ENCODE measurements around the gene HAO2.

HAO2 gene

DNA sequence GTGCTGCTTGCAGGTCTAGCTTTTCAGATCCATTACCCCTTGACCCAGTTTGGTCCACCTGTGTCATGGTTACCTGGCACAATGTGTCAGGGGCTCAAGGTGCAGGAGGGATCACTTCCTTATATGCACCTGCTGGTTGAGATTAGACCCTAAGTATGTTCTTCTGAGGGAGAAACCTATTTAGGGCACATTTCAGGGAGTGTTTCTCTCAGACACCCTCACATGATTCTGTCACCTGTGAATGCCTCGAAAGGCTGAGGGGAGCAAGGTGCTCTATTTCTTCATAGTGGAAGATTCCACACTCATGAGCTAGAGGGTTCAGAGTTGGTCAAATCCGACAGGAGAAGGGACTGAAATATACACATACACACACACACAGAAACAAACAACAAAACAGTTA, 61.9 kb downstream of the HAO2 start:
- no peak for DNase-seq (ENCODE audit: low spot score)
- TF ChIP-seq, protein P1, sequence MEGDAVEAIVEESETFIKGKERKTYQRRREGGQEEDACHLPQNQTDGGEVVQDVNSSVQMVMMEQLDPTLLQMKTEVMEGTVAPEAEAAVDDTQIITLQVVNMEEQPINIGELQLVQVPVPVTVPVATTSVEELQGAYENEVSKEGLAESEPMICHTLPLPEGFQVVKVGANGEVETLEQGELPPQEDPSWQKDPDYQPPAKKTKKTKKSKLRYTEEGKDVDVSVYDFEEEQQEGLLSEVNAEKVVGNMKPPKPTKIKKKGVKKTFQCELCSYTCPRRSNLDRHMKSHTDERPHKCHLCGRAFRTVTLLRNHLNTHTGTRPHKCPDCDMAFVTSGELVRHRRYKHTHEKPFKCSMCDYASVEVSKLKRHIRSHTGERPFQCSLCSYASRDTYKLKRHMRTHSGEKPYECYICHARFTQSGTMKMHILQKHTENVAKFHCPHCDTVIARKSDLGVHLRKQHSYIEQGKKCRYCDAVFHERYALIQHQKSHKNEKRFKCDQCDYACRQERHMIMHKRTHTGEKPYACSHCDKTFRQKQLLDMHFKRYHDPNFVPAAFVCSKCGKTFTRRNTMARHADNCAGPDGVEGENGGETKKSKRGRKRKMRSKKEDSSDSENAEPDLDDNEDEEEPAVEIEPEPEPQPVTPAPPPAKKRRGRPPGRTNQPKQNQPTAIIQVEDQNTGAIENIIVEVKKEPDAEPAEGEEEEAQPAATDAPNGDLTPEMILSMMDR (IDR thresholded peaks at IDR 0.05; ENCODE audit: extremely low read depth, missing control alignments), result no peak

DNA sequence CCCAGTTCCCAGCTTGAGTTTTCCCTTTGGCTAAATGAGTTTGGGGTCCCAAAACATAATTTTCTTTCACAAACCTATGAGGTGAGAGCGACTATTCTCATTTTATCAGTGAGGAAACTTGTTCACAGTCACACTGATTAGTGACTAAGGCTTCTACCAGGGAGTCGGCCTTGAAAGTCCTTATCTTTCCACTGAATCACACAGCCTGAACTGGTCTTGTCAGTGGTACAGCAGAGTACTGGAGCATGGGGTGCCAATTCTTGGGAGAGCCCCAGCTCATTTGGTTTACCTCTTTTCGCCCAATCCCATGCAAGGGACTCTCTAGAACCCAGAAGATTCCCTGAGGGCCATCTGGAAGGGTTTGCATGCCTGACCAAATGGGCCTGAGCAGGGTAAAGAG, 63.3 kb downstream of the HAO2 start:
- no peak for DNase-seq (ENCODE audit: low spot score)
- TF ChIP-seq, protein P1 (IDR thresholded peaks at IDR 0.05; ENCODE audit: extremely low read depth, missing control alignments), result no peak

DNA sequence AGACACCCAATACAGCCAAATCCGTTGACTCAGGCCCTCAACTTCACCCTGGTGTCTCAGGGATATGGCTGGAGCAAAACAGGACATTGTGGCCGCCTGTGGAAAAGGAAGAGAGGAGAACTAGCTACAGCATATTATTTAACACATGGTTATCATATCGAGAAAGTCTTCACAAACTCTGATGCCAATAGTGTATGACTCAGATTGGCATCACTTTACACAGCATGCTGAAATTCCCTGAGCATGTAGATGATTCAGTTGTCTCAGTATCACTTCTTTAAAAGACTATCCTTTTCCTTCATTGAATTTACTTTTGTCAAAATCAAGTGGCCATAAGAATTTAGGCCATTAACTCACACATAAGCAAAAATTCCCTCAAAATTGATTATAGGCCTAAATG, 66.5 kb downstream of the HAO2 start:
- no peak for DNase-seq (ENCODE audit: low spot score)
- TF ChIP-seq, protein P1 (IDR thresholded peaks at IDR 0.05; ENCODE audit: extremely low read depth, missing control alignments), result no peak

DNA sequence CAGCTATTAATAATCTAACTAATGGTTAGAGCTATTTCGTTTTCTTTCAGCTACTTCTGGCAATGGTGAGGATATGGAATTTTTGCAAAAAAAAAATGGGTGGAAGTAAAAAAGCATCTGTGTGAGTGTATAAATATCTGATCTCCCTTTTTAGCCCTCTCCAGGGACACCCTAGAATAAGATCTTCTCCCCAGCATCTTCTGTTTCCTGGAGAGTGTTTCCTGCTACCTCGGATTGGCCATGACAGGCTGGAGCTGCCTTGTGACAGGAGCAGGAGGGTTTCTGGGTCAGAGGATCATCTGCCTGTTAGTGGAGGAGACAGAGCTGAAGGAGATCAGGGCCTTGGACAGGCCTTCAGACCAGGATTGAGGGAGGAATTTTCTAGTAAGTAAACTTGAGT, 70.2 kb downstream of the HAO2 start:
- TF ChIP-seq, protein P1 (IDR thresholded peaks at IDR 0.05; ENCODE audit: extremely low read depth, missing control alignments), result no peak
- DNase-seq (ENCODE audit: low spot score), result no peak

DNA sequence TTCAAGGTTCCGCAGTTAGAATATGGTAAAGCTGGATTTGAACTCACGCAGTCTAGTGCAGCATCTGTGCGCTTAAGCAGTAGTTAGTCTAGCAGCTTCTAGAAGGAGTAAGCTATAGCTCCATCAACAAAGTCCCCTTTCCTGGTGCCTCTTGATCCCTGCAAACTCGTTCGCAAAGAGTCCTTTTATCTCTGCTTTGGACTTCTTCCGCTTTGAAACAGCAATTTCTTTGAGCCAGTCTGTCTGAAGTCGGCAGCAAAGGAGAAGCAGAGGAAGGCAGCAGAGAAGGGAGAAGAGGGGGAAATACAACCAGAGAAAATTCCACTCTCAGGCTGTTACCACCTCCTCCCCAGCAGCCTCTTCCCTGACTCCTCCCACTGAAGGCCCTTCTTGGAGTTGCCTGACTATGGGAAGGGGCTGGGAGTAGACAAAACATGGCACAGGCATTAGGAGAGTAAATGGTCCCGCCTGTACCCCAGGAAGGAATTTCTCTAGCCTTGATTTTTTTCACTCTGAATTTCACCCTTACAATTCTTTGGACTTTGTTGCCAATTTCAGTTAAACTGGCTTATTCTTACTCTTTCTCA, 72.2 kb downstream of the HAO2 start:
- no peak for DNase-seq (ENCODE audit: low spot score)
- TF ChIP-seq, protein P1 (IDR thresholded peaks at IDR 0.05; ENCODE audit: extremely low read depth, missing control alignments), result no peak

DNA sequence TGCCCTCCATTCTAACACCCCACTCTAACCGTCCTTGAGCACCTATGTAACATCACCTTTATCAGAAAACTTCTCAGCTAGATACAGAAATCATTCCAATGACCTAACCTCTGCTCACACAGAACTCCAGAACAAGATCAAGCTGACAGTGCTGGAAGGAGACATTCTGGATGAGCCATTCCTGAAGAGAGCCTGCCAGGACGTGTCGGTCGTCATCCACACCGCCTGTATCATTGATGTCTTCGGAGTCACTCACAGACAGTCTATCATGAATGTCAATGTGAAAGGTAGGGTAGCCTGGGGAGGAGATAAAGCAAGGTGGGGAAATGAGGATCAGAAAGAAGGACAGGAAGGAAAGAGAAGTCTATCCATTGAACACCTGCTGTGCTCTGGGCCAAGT, 74.2 kb downstream of the HAO2 start:
- no peak for DNase-seq (ENCODE audit: low spot score)
- TF ChIP-seq, protein P1 (IDR thresholded peaks at IDR 0.05; ENCODE audit: extremely low read depth, missing control alignments), result no peak
